ENCODE data around the gene ASTN2.

The ASTN2 gene

GRCh38 chr9:117282541-117282940 lies 132.3 kb downstream of the ASTN2 start:
- no peak for TF ChIP-seq CTCF (conservative IDR thresholded peaks at IDR 0.05; ENCODE audit: low read depth, low read length)
- no peak overlapping the region for H3K27ac ChIP-seq
- H3K4me1 ChIP-seq (ENCODE audit: low read depth, poor library complexity, severe bottlenecking) = no peaks in the 10 kb centered on the region
- no peak overlapping the region for H3K9ac ChIP-seq
- no peak overlapping the region for H3K4me2 ChIP-seq
- H2AFZ ChIP-seq (ENCODE audit: low read depth) = no peak overlapping the region
- H4K20me1 ChIP-seq (ENCODE audit: insufficient read depth) = no peaks in the 10 kb centered on the region
- no peaks in the 10 kb centered on the region for H3K79me2 ChIP-seq (ENCODE audit: insufficient read depth, low read depth)
- no peak overlapping the region for H3K4me3 ChIP-seq (IDR thresholded peaks at IDR 0.05; ENCODE audit: insufficient read depth, low read depth, low read length)
- H3K27me3 ChIP-seq (ENCODE audit: insufficient read depth, low read depth) = no peaks in the 10 kb centered on the region
- no peaks in the 10 kb centered on the region for H3K36me3 ChIP-seq (ENCODE audit: insufficient read depth)

GRCh38 chr9:117278471-117279035 lies 136.3 kb downstream of the ASTN2 start:
- Histone ChIP-seq H3K4me1 (ENCODE audit: low read depth, poor library complexity, severe bottlenecking) (no peaks in the 10 kb centered on the region), H3K27me3 (ENCODE audit: insufficient read depth, low read depth) (no peaks in the 10 kb centered on the region), H2AFZ (ENCODE audit: low read depth) (no peak overlapping the region), H3K9ac (no peak overlapping the region), H3K79me2 (ENCODE audit: insufficient read depth, low read depth) (no peaks in the 10 kb centered on the region), H3K4me3 (IDR thresholded peaks at IDR 0.05; ENCODE audit: insufficient read depth, low read depth, low read length) (no peak overlapping the region), H3K4me2 (no peak overlapping the region), H4K20me1 (ENCODE audit: insufficient read depth) (no peaks in the 10 kb centered on the region), H3K27ac (no peak overlapping the region), H3K36me3 (ENCODE audit: insufficient read depth) (no peaks in the 10 kb centered on the region)
- TF ChIP-seq CTCF (conservative IDR thresholded peaks at IDR 0.05; ENCODE audit: low read depth, low read length) = no peak

GRCh38 chr9:117278020-117278419 lies 136.8 kb downstream of the ASTN2 start:
- Histone ChIP-seq H2AFZ (ENCODE audit: low read depth) (no peak overlapping the region), H3K36me3 (ENCODE audit: insufficient read depth) (no peaks in the 10 kb centered on the region), H3K4me1 (ENCODE audit: low read depth, poor library complexity, severe bottlenecking) (no peaks in the 10 kb centered on the region), H3K4me2 (no peak overlapping the region), H3K27me3 (ENCODE audit: insufficient read depth, low read depth) (no peaks in the 10 kb centered on the region), H3K79me2 (ENCODE audit: insufficient read depth, low read depth) (no peaks in the 10 kb centered on the region), H3K9ac (no peak overlapping the region), H4K20me1 (ENCODE audit: insufficient read depth) (no peaks in the 10 kb centered on the region), H3K4me3 (IDR thresholded peaks at IDR 0.05; ENCODE audit: insufficient read depth, low read depth, low read length) (no peak overlapping the region), H3K27ac (no peak overlapping the region)
- TF ChIP-seq CTCF (conservative IDR thresholded peaks at IDR 0.05; ENCODE audit: low read depth, low read length) = no peak

GRCh38 chr9:117276444-117276843 lies 138.4 kb downstream of the ASTN2 start:
- H3K4me2 ChIP-seq = no peak overlapping the region

More at GRCh38 chr9:117276444-117276843, 138.4 kb downstream of the ASTN2 start:
- no peaks in the 10 kb centered on the region for H3K36me3 ChIP-seq (ENCODE audit: insufficient read depth)
- no peaks in the 10 kb centered on the region for H3K4me1 ChIP-seq (ENCODE audit: low read depth, poor library complexity, severe bottlenecking)
- H4K20me1 ChIP-seq (ENCODE audit: insufficient read depth) = no peaks in the 10 kb centered on the region
- no peak overlapping the region for H3K9ac ChIP-seq
- H2AFZ ChIP-seq (ENCODE audit: low read depth) = no peak overlapping the region
- no peaks in the 10 kb centered on the region for H3K27me3 ChIP-seq (ENCODE audit: insufficient read depth, low read depth)
- H3K4me3 ChIP-seq (IDR thresholded peaks at IDR 0.05; ENCODE audit: insufficient read depth, low read depth, low read length) = no peak overlapping the region
- H3K79me2 ChIP-seq (ENCODE audit: insufficient read depth, low read depth) = no peaks in the 10 kb centered on the region
- H3K27ac ChIP-seq = no peak overlapping the region
- TF ChIP-seq CTCF (conservative IDR thresholded peaks at IDR 0.05; ENCODE audit: low read depth, low read length) = no peak
